Activated CD4-positive, CD25-positive, alpha-beta regulatory T cell treated with anti-CD3 and anti-CD28 coated beads, Interleukin-2, amount 50 U/mL, for 24 hours (primary cell): ENCODE results near the gene MCOLN1.

Source experiments
- ATAC-seq, 2 donors: fragments of 150-1000 bp; cut with Tn5 transposase; one replicate each; pipeline ENCODE4 v1.10.0; 2021; ENCODE audit warnings: mild to moderate bottlenecking in 1 of 2, moderate library complexity in 1 of 2

The MCOLN1 gene

GRCh38 chr19:7578127-7578526 is 55.7 kb downstream of the MCOLN1 start:
- peak in 1 of 2 donors; percentile 24 for ATAC-seq

GRCh38 chr19:7579182-7579581 is 56.8 kb downstream of the MCOLN1 start:
- no peak for ATAC-seq

- ATAC-seq, result no peak
These were observed 60.0 kb downstream of the MCOLN1 start for GRCh38 chr19:7582446-7582845.
